GM18505 (cell line): ENCODE results near the gene MIF4GD.

ENCODE experiments used
- ATAC-seq: cut with Tn5 transposase; IDR thresholded peaks from one replicate; pipeline ENCODE4 v1.9.1; 2021; ENCODE audit not compliant: unreplicated experiment
- POLR2A ChIP-seq: IDR thresholded peaks from 4 replicates; pipeline ENCODE4 v1.6.1; 2011; ENCODE audit warnings: borderline replicate concordance; ENCODE audit not compliant: insufficient read depth, insufficient read length; ENCODE audit errors: extremely low read depth

MIF4GD gene

GRCh38 chr17:75218131-75218530, 52.9 kb downstream of the MIF4GD start:
- no peak for TF ChIP-seq POLR2A
- ATAC-seq: no peak
